Uterus (tissue), 2 donors: ENCODE data around the gene SNX6.

ENCODE experiments used
- POLR2A ChIP-seq, 2 donors: fragments of 450-650 bp; IDR thresholded peaks; one replicate each; pipeline ENCODE4 v1.6.1; 2016; ENCODE audit warnings: antibody characterized with exemption in 2 of 2, mild to moderate bottlenecking in 1 of 2, moderate library complexity in 1 of 2
- TF ChIP-seq, protein P1 (sequence below), 4 experiments: fragments of 200-600 bp in 2 of 4; fragments of 450-650 bp in 2 of 4; sonication (generic) in 2 of 4; IDR thresholded peaks; one replicate each; pipeline ENCODE4 v1.5.1; 2016 to 2019; ENCODE audit warnings: antibody characterized with exemption in 4 of 4, mild to moderate bottlenecking in 2 of 4, moderate library complexity in 1 of 4

DNA sequence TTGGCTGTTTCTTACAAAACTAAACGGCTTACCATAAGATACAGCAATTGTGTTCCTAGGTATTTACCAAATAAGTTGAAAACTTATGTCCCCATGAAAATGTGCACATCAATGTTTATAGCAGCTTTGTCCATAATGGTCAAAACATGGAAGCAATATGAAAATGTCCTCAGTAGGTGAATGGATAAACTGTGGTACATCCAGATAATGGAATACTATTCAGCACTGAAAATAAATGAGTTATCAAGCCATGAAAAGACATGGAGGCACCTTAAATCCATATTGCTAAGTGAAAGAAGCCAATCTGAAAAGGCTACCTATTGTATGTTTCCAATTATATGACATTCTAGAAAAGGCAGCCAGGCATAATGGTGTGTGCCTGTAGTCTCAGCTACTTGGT, 43.8 kb upstream of the SNX6 start:
- TF ChIP-seq, protein P1, sequence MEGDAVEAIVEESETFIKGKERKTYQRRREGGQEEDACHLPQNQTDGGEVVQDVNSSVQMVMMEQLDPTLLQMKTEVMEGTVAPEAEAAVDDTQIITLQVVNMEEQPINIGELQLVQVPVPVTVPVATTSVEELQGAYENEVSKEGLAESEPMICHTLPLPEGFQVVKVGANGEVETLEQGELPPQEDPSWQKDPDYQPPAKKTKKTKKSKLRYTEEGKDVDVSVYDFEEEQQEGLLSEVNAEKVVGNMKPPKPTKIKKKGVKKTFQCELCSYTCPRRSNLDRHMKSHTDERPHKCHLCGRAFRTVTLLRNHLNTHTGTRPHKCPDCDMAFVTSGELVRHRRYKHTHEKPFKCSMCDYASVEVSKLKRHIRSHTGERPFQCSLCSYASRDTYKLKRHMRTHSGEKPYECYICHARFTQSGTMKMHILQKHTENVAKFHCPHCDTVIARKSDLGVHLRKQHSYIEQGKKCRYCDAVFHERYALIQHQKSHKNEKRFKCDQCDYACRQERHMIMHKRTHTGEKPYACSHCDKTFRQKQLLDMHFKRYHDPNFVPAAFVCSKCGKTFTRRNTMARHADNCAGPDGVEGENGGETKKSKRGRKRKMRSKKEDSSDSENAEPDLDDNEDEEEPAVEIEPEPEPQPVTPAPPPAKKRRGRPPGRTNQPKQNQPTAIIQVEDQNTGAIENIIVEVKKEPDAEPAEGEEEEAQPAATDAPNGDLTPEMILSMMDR (IDR thresholded peaks at IDR 0.05), result no peak
- no peak for TF ChIP-seq POLR2A (IDR thresholded peaks at IDR 0.05)
